ENCODE results near the gene ACTMAP.

GRCh38 chr19:40791349-40791748 is 41.1 kb upstream of the ACTMAP start:
- TF ChIP-seq ZNF816 (CRISPR knock-in tag; IDR thresholded peaks at IDR 0.05; ENCODE audit: borderline replicate concordance) (no peak), FOXO4 (CRISPR knock-in tag; conservative IDR thresholded peaks at IDR 0.05) (no peak), BHLHE40 (IDR thresholded peaks at IDR 0.05; ENCODE audit: low read length) (no peak), SNRNP70 (IDR thresholded peaks at IDR 0.05; ENCODE audit: low read depth, low read length) (no peak), EZH2 (conservative IDR thresholded peaks at IDR 0.05; ENCODE audit: low read depth, low read length) (no peak)
- TF ChIP-seq, protein P1, sequence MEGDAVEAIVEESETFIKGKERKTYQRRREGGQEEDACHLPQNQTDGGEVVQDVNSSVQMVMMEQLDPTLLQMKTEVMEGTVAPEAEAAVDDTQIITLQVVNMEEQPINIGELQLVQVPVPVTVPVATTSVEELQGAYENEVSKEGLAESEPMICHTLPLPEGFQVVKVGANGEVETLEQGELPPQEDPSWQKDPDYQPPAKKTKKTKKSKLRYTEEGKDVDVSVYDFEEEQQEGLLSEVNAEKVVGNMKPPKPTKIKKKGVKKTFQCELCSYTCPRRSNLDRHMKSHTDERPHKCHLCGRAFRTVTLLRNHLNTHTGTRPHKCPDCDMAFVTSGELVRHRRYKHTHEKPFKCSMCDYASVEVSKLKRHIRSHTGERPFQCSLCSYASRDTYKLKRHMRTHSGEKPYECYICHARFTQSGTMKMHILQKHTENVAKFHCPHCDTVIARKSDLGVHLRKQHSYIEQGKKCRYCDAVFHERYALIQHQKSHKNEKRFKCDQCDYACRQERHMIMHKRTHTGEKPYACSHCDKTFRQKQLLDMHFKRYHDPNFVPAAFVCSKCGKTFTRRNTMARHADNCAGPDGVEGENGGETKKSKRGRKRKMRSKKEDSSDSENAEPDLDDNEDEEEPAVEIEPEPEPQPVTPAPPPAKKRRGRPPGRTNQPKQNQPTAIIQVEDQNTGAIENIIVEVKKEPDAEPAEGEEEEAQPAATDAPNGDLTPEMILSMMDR (CRISPR knock-in tag; IDR thresholded peaks at IDR 0.05), result no peak
